ENCODE results near the gene POLA1. TPM values are rescaled to one million over a fixed set of nuclear protein-coding genes. Genes with fewer than 3 reads are reported as not detected.
A peak's percentile ranks its signal among the peaks of the same experiment; 100 is the strongest.

Gene POLA1
- total RNA-seq, 1 donor from 2014 or later: 76.5 TPM

DNA sequence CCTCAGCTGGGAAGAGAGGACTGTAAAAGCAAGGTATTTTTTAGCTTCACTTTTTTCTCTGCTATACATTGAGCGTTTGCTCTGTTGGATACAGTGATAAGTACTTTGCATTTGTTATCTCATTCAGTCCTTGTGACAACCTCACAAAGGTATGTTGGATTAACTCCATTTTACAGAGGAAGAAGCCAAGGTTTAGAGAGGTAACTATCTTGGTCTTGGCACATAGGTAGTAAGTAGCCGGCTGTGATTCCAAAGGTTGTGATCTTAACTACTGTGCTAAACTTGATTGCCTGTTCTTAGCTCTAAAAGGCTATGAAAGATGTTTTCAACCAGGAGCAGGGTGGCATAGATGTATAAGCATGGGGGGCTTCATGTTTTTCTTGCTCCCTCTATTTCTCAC, 134.4 kb downstream of the POLA1 start:
- DNase-seq (ENCODE audit: low read depth, low spot score): no peak
- Mint-ChIP-seq H3K9me3 (no peaks in the 10 kb centered on the region), H3K36me3 (ENCODE audit: low read depth) (peaks cover 32% of the 10 kb centered on the region), H3K27me3 (ENCODE audit: low read depth) (no peaks in the 10 kb centered on the region), H3K27ac (ENCODE audit: unreplicated experiment) (no peak overlapping the region), H3K4me3 (no peak overlapping the region), H3K4me1 (no peaks in the 10 kb centered on the region)
- TF ChIP-seq, protein P1, sequence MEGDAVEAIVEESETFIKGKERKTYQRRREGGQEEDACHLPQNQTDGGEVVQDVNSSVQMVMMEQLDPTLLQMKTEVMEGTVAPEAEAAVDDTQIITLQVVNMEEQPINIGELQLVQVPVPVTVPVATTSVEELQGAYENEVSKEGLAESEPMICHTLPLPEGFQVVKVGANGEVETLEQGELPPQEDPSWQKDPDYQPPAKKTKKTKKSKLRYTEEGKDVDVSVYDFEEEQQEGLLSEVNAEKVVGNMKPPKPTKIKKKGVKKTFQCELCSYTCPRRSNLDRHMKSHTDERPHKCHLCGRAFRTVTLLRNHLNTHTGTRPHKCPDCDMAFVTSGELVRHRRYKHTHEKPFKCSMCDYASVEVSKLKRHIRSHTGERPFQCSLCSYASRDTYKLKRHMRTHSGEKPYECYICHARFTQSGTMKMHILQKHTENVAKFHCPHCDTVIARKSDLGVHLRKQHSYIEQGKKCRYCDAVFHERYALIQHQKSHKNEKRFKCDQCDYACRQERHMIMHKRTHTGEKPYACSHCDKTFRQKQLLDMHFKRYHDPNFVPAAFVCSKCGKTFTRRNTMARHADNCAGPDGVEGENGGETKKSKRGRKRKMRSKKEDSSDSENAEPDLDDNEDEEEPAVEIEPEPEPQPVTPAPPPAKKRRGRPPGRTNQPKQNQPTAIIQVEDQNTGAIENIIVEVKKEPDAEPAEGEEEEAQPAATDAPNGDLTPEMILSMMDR (conservative IDR thresholded peaks at IDR 0.05): no peak

- no peak overlapping the region for H3K4me3 Mint-ChIP-seq
- no peaks in the 10 kb centered on the region for H3K9me3 Mint-ChIP-seq
- H3K27me3 Mint-ChIP-seq (ENCODE audit: low read depth): no peaks in the 10 kb centered on the region
- no peak for DNase-seq (ENCODE audit: low read depth, low spot score)
- H3K36me3 Mint-ChIP-seq (ENCODE audit: low read depth): peaks cover 35% of the 10 kb centered on the region
- no peaks in the 10 kb centered on the region for H3K4me1 Mint-ChIP-seq
- TF ChIP-seq, protein P1 (conservative IDR thresholded peaks at IDR 0.05): no peak
- no peak overlapping the region for H3K27ac Mint-ChIP-seq (ENCODE audit: unreplicated experiment)
These were observed 134.9 kb downstream of the POLA1 start for GRCh38 chrX:24828600-24828999.

DNA sequence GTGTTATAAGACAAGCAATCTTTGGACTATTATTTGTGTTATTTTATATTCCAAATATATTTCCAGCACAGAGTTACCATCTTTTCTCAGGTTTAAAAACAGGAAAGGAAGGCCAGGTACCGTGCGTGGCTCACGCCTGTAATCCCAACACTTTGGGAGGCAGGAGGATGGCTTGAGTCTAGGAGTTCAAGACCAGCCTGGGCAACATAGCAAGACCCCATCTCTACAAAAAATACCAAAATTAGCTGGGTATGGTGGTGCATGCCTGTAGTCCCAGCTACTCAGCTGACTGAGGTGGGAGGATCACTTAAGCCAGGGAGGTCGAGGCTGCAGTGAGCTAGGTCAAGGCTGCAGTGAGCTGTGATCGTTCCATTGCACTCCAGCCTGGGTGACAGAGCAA, 140.0 kb downstream of the POLA1 start:
- H3K4me3 Mint-ChIP-seq: no peak overlapping the region
- H3K4me1 Mint-ChIP-seq: peaks cover 5% of the 10 kb centered on the region
- no peaks in the 10 kb centered on the region for H3K27me3 Mint-ChIP-seq (ENCODE audit: low read depth)
- no peak for DNase-seq (ENCODE audit: low read depth, low spot score)
- no peak overlapping the region for H3K27ac Mint-ChIP-seq (ENCODE audit: unreplicated experiment)
- peaks cover 20% of the 10 kb centered on the region for H3K36me3 Mint-ChIP-seq (ENCODE audit: low read depth)
- no peaks in the 10 kb centered on the region for H3K9me3 Mint-ChIP-seq
- TF ChIP-seq, protein P1 (conservative IDR thresholded peaks at IDR 0.05): no peak

DNA sequence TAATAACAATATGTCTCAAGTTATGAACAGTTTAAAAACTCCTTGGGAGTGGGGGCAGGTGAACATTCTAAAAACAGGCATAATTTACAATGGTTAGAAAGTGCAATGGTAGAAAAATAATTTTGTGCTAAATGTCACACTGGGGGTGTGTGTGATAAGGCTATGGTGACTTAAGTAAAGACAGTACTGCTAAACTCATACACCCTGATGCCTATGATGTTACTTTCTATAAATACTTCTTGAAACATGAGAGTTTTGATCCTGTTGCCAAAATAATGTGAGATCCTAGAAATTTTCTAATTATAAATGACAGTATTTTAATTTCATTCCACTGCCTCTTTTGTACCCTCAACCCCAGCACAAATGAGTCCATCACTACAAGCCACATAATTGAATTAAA, 144.2 kb downstream of the POLA1 start:
- H3K27me3 Mint-ChIP-seq (ENCODE audit: low read depth): no peaks in the 10 kb centered on the region
- peaks cover 11% of the 10 kb centered on the region for H3K36me3 Mint-ChIP-seq (ENCODE audit: low read depth)
- TF ChIP-seq, protein P1 (conservative IDR thresholded peaks at IDR 0.05): no peak
- DNase-seq (ENCODE audit: low read depth, low spot score): no peak
- no peak overlapping the region for H3K4me3 Mint-ChIP-seq
- peaks cover 5% of the 10 kb centered on the region for H3K4me1 Mint-ChIP-seq
- no peaks in the 10 kb centered on the region for H3K9me3 Mint-ChIP-seq
- H3K27ac Mint-ChIP-seq (ENCODE audit: unreplicated experiment): no peak overlapping the region

- H3K27ac Mint-ChIP-seq (ENCODE audit: unreplicated experiment): no peak overlapping the region
- TF ChIP-seq, protein P1 (conservative IDR thresholded peaks at IDR 0.05): peak; percentile 86
- peak; percentile 27 for DNase-seq (ENCODE audit: low read depth, low spot score)
These were observed 144.9 kb downstream of the POLA1 start for GRCh38 chrX:24838629-24839028.

GRCh38 chrX:24839331-24839730, 145.6 kb downstream of the POLA1 start:
- no peak for DNase-seq (ENCODE audit: low read depth, low spot score)
- H3K4me1 Mint-ChIP-seq: peaks cover 5% of the 10 kb centered on the region
- H3K9me3 Mint-ChIP-seq: no peaks in the 10 kb centered on the region
- peaks cover 13% of the 10 kb centered on the region for H3K36me3 Mint-ChIP-seq (ENCODE audit: low read depth)
- no peak overlapping the region for H3K27ac Mint-ChIP-seq (ENCODE audit: unreplicated experiment)
- no peaks in the 10 kb centered on the region for H3K27me3 Mint-ChIP-seq (ENCODE audit: low read depth)
- no peak overlapping the region for H3K4me3 Mint-ChIP-seq
- TF ChIP-seq, protein P1 (conservative IDR thresholded peaks at IDR 0.05): no peak

More at GRCh38 chrX:24838629-24839028, 144.9 kb downstream of the POLA1 start:
- no peaks in the 10 kb centered on the region for H3K27me3 Mint-ChIP-seq (ENCODE audit: low read depth)
- peaks cover 13% of the 10 kb centered on the region for H3K36me3 Mint-ChIP-seq (ENCODE audit: low read depth)
- peaks cover 5% of the 10 kb centered on the region for H3K4me1 Mint-ChIP-seq
- no peaks in the 10 kb centered on the region for H3K9me3 Mint-ChIP-seq
- H3K4me3 Mint-ChIP-seq: no peak overlapping the region
